ENCODE measurements around the gene SEBOX.
A peak's percentile ranks its signal among the peaks of the same experiment; 100 is the strongest.

The SEBOX gene

GRCh38 chr17:28405632-28406472 is 40.9 kb upstream of the SEBOX start, which contains the start of gene SLC46A1:
TSS of gene SLC46A1 (minus strand) at chr17:28406212. CDS start at chr17:28406114, 98 bp downstream.
- Histone ChIP-seq H3K4me2 (ENCODE audit: low read depth, low read length) (peak within 1 kb of the TSS; percentile 78), H3K36me3 (replicated peaks; ENCODE audit: insufficient read depth, low read length) (no peaks in the 10 kb centered on the region), H3K79me2 (ENCODE audit: low read length) (no peaks in the 10 kb centered on the region), H3K9me2 (replicated peaks; ENCODE audit: insufficient read depth, low read length) (no peaks in the 10 kb centered on the region), H3K27ac (ENCODE audit: low read length) (no peak within 1 kb of the TSS), H3K9me3 (replicated peaks; ENCODE audit: insufficient read depth, low read length) (no peaks in the 10 kb centered on the region), H4K20me1 (ENCODE audit: insufficient read depth, low read length) (no peaks in the 10 kb centered on the region), H3F3A (ENCODE audit: insufficient read depth, low read length) (no peaks in the 10 kb centered on the region), H3K9ac (ENCODE audit: low read length) (peak within 1 kb of the TSS; percentile 36; the same call in 1 of the 2 replicates), H2AFZ (ENCODE audit: low read length) (peak within 1 kb of the TSS; percentile 91), H3K27me3 (replicated peaks; ENCODE audit: insufficient read depth, low read length) (peaks cover 5% of the 10 kb centered on the region; the same call in 1 of the 2 replicates), H3K4me3 (ENCODE audit: low read length) (peak within 1 kb of the TSS; percentile 67), H3K4me1 (ENCODE audit: low read length) (no peaks in the 10 kb centered on the region)
- DNase-seq = peak; percentile 24
- no peak for TF ChIP-seq EZH2 (optimal IDR thresholded peaks at IDR 0.05; ENCODE audit: low read depth, low read length)
- no peak for TF ChIP-seq EZH2phosphoT487 (IDR thresholded peaks at IDR 0.05; ENCODE audit: low read length)
- no peak for TF ChIP-seq CTCF (IDR thresholded peaks at IDR 0.05; ENCODE audit: low read length)

- Histone ChIP-seq H3K4me3 (ENCODE audit: low read length) (peak overlapping the region; percentile 67; the same call in 1 of the 2 replicates), H2AFZ (ENCODE audit: low read length) (no peak overlapping the region), H3K36me3 (replicated peaks; ENCODE audit: insufficient read depth, low read length) (no peaks in the 10 kb centered on the region), H3F3A (ENCODE audit: insufficient read depth, low read length) (no peaks in the 10 kb centered on the region), H3K4me1 (ENCODE audit: low read length) (no peaks in the 10 kb centered on the region), H3K27me3 (replicated peaks; ENCODE audit: insufficient read depth, low read length) (peaks cover 5% of the 10 kb centered on the region; the same call in 1 of the 2 replicates), H4K20me1 (ENCODE audit: insufficient read depth, low read length) (no peaks in the 10 kb centered on the region), H3K9ac (ENCODE audit: low read length) (no peak overlapping the region), H3K27ac (ENCODE audit: low read length) (no peak overlapping the region), H3K9me3 (replicated peaks; ENCODE audit: insufficient read depth, low read length) (no peaks in the 10 kb centered on the region), H3K4me2 (ENCODE audit: low read depth, low read length) (peak overlapping the region; percentile 78; the same call in 1 of the 2 replicates), H3K9me2 (replicated peaks; ENCODE audit: insufficient read depth, low read length) (no peaks in the 10 kb centered on the region), H3K79me2 (ENCODE audit: low read length) (no peaks in the 10 kb centered on the region)
- DNase-seq = no peak
- TF ChIP-seq CTCF (IDR thresholded peaks at IDR 0.05; ENCODE audit: low read length) = no peak
- TF ChIP-seq EZH2 (optimal IDR thresholded peaks at IDR 0.05; ENCODE audit: low read depth, low read length) = no peak
- no peak for TF ChIP-seq EZH2phosphoT487 (IDR thresholded peaks at IDR 0.05; ENCODE audit: low read length)
These were observed 40.0 kb upstream of the SEBOX start for GRCh38 chr17:28404812-28405570.

GRCh38 chr17:28404461-28404811 is 39.4 kb upstream of the SEBOX start:
- Histone ChIP-seq H3K36me3 (replicated peaks; ENCODE audit: insufficient read depth, low read length) (no peaks in the 10 kb centered on the region), H3F3A (ENCODE audit: insufficient read depth, low read length) (no peaks in the 10 kb centered on the region), H3K9me3 (replicated peaks; ENCODE audit: insufficient read depth, low read length) (no peaks in the 10 kb centered on the region), H2AFZ (ENCODE audit: low read length) (no peak overlapping the region), H3K4me2 (ENCODE audit: low read depth, low read length) (no peak overlapping the region), H3K27ac (ENCODE audit: low read length) (no peak overlapping the region), H3K4me3 (ENCODE audit: low read length) (no peak overlapping the region), H3K79me2 (ENCODE audit: low read length) (no peaks in the 10 kb centered on the region), H3K9me2 (replicated peaks; ENCODE audit: insufficient read depth, low read length) (no peaks in the 10 kb centered on the region), H3K9ac (ENCODE audit: low read length) (no peak overlapping the region), H4K20me1 (ENCODE audit: insufficient read depth, low read length) (no peaks in the 10 kb centered on the region), H3K4me1 (ENCODE audit: low read length) (no peaks in the 10 kb centered on the region), H3K27me3 (replicated peaks; ENCODE audit: insufficient read depth, low read length) (peaks cover 5% of the 10 kb centered on the region; the same call in 1 of the 2 replicates)
- TF ChIP-seq EZH2phosphoT487 (IDR thresholded peaks at IDR 0.05; ENCODE audit: low read length) (no peak), EZH2 (optimal IDR thresholded peaks at IDR 0.05; ENCODE audit: low read depth, low read length) (no peak), CTCF (IDR thresholded peaks at IDR 0.05; ENCODE audit: low read length) (no peak)
- DNase-seq = no peak
